ENCODE measurements around the gene NXN. TPM values are rescaled to one million over a fixed set of nuclear protein-coding genes. Genes with fewer than 3 reads are reported as not detected.

The NXN gene
- total RNA-seq, 6 donors from 2014 or later, result 32.4 to 63.1 (median 52.2) TPM

DNA sequence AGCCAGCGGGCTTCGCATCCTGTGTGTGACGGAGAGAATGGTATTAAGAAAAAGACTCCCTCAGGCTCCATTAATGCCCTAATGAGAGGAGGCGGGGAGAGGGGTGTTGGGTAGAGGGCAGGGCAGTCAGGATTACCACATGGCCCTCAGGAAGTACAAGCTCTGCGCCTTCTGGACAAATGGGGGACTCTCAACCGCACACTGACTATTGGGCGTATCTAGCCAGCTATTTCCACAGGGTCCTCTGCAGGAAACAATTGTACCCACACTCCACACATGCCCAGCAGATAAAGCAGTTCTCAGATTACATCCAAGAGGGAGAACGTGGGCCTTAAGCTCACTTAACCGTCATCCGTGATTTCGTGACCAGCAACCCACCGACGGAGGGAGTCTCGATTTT is 14.7 kb downstream of the NXN start:
- Histone ChIP-seq H3K4me3 (no peak overlapping the region), H3K9me3 (no peaks in the 10 kb centered on the region), H3K27ac (no peak overlapping the region), H3K4me1 (peaks cover 0 to 9% (median 2%) of the 10 kb centered on the region in 4 donors), H3K36me3 (no peaks in the 10 kb centered on the region), H3K27me3 (no peaks in the 10 kb centered on the region)
- ATAC-seq (ENCODE audit: low FRiP score in 2 of 2), result no peak
- WGBS, 2 donors, result 63 to 64% methylated on average over 14 of the region's 14 CpGs
- DNase-seq, result no peak
- no peak for TF ChIP-seq EP300 (IDR thresholded peaks at IDR 0.05)
- no peak for TF ChIP-seq CTCF (IDR thresholded peaks at IDR 0.05)
- no peak for TF ChIP-seq POLR2AphosphoS5 (IDR thresholded peaks at IDR 0.05)
- no peak for TF ChIP-seq POLR2A (IDR thresholded peaks at IDR 0.05)

DNA sequence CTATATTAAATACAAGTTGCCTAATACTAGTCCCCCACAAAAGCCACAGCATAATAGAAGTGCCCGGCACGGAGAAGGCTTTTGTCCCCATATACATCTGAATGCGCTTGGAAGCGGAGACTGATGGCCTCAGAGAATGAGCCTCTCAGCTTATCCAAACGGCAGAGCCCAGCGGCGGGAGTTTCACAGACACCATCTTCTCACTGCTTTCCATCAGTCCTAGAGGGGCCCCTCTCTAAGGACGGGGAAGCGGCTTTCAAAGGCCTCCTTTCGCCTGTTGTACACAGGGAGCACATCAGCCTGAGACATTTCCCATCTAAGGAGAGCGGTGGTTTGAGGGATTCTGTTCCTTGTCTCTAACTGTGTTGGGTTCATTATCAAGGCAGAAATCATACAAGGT is 16.9 kb downstream of the NXN start:
- H3K4me1 ChIP-seq, result no peaks in the 10 kb centered on the region
- DNase-seq, result no peak
- H3K27me3 ChIP-seq, result no peaks in the 10 kb centered on the region
- H3K4me3 ChIP-seq, result no peak overlapping the region
- no peak overlapping the region for H3K27ac ChIP-seq
- ATAC-seq (ENCODE audit: low FRiP score in 2 of 2), result no peak
- WGBS, 2 donors, result 82 to 85% methylated on average over 11 of the region's 11 CpGs
- no peaks in the 10 kb centered on the region for H3K9me3 ChIP-seq
- H3K36me3 ChIP-seq, result no peaks in the 10 kb centered on the region
- TF ChIP-seq POLR2A (IDR thresholded peaks at IDR 0.05) (no peak), POLR2AphosphoS5 (IDR thresholded peaks at IDR 0.05) (no peak), EP300 (IDR thresholded peaks at IDR 0.05) (no peak), CTCF (IDR thresholded peaks at IDR 0.05) (no peak)

- TF ChIP-seq POLR2A (IDR thresholded peaks at IDR 0.05) (no peak), POLR2AphosphoS5 (IDR thresholded peaks at IDR 0.05) (no peak), EP300 (IDR thresholded peaks at IDR 0.05) (no peak), CTCF (IDR thresholded peaks at IDR 0.05) (no peak)
Measured at GRCh38 chr17:962166-962565, 17.4 kb downstream of the NXN start.

DNA sequence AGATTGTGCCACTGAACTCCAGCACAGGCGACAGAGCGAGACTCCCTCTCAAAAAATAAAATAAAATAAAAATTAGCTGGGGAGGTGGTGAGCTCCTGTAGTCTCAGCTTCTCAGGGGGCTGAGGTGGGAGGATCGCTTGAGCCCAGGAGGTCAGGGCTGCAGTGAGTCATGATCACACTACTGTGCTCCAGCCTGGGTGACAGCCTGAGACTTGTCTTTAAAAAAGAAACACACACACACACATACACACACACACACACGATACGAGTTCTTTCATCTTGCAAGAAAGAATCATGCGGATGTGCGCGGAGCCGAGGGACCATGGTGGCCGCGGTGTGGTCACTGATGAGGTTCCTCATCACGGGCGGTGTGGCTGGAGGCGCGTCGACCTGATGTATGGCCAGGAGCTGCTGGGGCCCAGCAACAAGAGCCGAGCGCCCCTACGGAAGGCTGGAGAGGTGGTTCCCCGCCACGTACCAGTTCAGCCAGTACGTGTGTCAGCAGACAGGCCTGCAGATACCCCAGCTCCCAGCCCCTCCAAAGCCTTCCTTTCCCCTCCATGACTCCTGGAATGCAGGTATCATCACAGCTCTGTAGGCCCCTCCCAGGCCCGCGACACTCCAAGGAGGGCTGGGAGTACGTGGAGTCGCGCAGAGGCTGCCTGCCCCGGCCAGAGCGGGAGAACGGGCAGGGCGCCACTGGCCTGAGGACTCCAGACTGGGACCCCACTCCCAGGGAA is 20.7 kb downstream of the NXN start:
- ATAC-seq (ENCODE audit: low FRiP score in 2 of 2), result no peak
- no peaks in the 10 kb centered on the region for H3K9me3 ChIP-seq
- H3K4me1 ChIP-seq, result peaks cover 0 to 3% (median 0%) of the 10 kb centered on the region in 4 donors
- 91 to 93% methylated on average over 22 to 31 of the region's 31 CpGs for WGBS, 2 donors
- TF ChIP-seq POLR2AphosphoS5 (IDR thresholded peaks at IDR 0.05) (no peak), POLR2A (IDR thresholded peaks at IDR 0.05) (no peak), EP300 (IDR thresholded peaks at IDR 0.05) (no peak), CTCF (IDR thresholded peaks at IDR 0.05) (no peak)
- H3K27ac ChIP-seq, result no peak overlapping the region
- peak in 1 of 2 donors; percentile 70 for DNase-seq
- no peaks in the 10 kb centered on the region for H3K27me3 ChIP-seq
- H3K36me3 ChIP-seq, result no peaks in the 10 kb centered on the region
- no peak overlapping the region for H3K4me3 ChIP-seq

More at GRCh38 chr17:962166-962565, 17.4 kb downstream of the NXN start:
- Histone ChIP-seq H3K4me1 (no peaks in the 10 kb centered on the region), H3K9me3 (no peaks in the 10 kb centered on the region), H3K27me3 (no peaks in the 10 kb centered on the region), H3K4me3 (no peak overlapping the region), H3K27ac (no peak overlapping the region), H3K36me3 (no peaks in the 10 kb centered on the region)
- WGBS, 2 donors, result 79 to 89% methylated on average over 8 of the region's 8 CpGs
- no peak for ATAC-seq (ENCODE audit: low FRiP score in 2 of 2)
- no peak for DNase-seq

Data from upper lobe of left lung (tissue), 6 donors.